Left ventricle myocardium inferior (tissue), 1 donor: ENCODE results near the gene CXCL10. TPM values are rescaled to one million over a fixed set of nuclear protein-coding genes. Genes with fewer than 3 reads are reported as not detected.
A peak's percentile ranks its signal among the peaks of the same experiment; 100 is the strongest.
"Not testable (repeated sequence)": the region's sequence is repeated elsewhere in the genome, so short reads cannot be mapped to it uniquely, and the experiment has no call there.

Experiments
- DNase-seq: peaks from one replicate; pipeline ENCODE4 v3.0.0-alpha.2; 2020
- H3K27ac ChIP-seq: fragments of 200-600 bp; replicated peaks from 2 replicates; pipeline ENCODE4 v1.8.0; 2021
- H3K27me3 ChIP-seq: fragments of 200-600 bp; 2 replicates; pipeline ENCODE4 v1.8.0; 2021; ENCODE audit warnings: low read depth
- H3K36me3 ChIP-seq: fragments of 200-600 bp; 2 replicates; pipeline ENCODE4 v1.8.0; 2021
- H3K4me1 ChIP-seq: fragments of 200-600 bp; 2 replicates; pipeline ENCODE4 v1.8.0; 2021
- H3K4me3 ChIP-seq: fragments of 200-600 bp; 2 replicates; pipeline ENCODE4 v1.8.0; 2021; ENCODE audit warnings: mild to moderate bottlenecking, moderate library complexity
- H3K9me3 ChIP-seq: fragments of 200-600 bp; replicated peaks from 2 replicates; pipeline ENCODE4 v1.8.0; 2021
- intact Hi-C: fragments of 100-400 bp; cut with micrococcal nuclease; formaldehyde crosslinking; loops from one replicate; pipeline ENCODE4 v1.11.0; 2022
- total RNA-seq: library from RNA; stranded (reverse); fragmentation: NEBNext Ultra II Directional; extraction: Animal tissue kit (Norgen Biotek cat#: 25700); gene quantifications from one replicate; pipeline ENCODE4 v1.2.1, GENCODE V29; 2021
- TF ChIP-seq, protein P1 (sequence below): fragments of 200-600 bp; IDR thresholded peaks from 2 replicates; pipeline ENCODE4 v1.8.0; 2021; ENCODE audit warnings: antibody characterized with exemption, mild to moderate bottlenecking, borderline replicate concordance
- donor health status: DM: no; HTN: yes; CAD: no; lungs with severe emphysema.

CXCL10 gene
- total RNA-seq, 1 donor from 2014 or later = not detected

DNA sequence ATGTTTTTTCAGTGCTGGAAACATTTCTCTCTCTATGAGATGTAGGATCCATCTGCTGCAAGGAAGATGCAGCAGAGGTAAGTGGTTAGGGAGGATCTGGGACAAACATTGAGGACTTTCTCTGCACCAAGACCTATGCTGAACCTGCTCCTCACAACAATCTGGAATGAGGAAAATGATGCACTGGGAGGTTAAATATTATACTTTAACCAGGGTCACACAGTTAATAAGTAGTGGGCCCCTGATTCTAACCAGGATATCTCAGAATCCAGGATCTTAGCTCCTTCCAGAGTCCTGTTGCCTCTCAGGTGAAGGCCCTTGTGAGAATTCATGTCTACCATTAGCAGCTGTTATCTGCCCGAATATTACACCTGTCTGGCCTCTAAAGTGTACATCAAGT, 23.0 kb downstream of the CXCL10 start:
- no peak for DNase-seq
- Histone ChIP-seq H3K27ac (no peak overlapping the region), H3K27me3 (no peaks in the 10 kb centered on the region), H3K4me1 (peaks cover 10% of the 10 kb centered on the region), H3K9me3 (no peaks in the 10 kb centered on the region), H3K36me3 (no peaks in the 10 kb centered on the region), H3K4me3 (no peak overlapping the region)
- TF ChIP-seq, protein P1, sequence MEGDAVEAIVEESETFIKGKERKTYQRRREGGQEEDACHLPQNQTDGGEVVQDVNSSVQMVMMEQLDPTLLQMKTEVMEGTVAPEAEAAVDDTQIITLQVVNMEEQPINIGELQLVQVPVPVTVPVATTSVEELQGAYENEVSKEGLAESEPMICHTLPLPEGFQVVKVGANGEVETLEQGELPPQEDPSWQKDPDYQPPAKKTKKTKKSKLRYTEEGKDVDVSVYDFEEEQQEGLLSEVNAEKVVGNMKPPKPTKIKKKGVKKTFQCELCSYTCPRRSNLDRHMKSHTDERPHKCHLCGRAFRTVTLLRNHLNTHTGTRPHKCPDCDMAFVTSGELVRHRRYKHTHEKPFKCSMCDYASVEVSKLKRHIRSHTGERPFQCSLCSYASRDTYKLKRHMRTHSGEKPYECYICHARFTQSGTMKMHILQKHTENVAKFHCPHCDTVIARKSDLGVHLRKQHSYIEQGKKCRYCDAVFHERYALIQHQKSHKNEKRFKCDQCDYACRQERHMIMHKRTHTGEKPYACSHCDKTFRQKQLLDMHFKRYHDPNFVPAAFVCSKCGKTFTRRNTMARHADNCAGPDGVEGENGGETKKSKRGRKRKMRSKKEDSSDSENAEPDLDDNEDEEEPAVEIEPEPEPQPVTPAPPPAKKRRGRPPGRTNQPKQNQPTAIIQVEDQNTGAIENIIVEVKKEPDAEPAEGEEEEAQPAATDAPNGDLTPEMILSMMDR = no peak
- intact Hi-C loops = no loop called here

DNA sequence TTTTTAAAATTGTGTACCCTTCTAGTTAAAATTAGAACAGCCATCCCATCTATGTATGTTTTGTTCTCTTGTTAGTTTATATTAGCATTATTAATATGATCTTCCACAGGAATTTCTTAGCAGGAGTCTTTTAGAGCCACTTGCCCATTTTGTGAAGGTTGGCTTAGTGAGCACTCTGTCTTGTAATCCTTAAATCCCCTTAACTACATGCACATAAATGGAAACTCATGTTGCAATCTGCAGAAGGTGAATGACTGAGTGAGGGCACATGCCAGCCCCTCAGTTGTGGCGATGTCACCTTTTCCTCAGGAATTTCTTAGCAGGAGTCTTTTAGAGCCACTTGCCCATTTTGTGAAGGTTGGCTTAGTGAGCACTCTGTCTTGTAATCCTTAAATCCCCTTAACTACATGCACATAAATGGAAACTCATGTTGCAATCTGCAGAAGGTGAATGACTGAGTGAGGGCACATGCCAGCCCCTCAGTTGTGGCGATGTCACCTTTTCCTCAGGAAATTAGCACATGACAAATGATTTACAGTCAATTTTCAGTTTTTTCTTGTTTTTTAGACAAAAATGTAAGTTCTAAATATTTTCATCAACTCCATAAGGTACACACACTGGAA, 24.7 kb downstream of the CXCL10 start:
- H3K4me1 ChIP-seq = peaks cover 10% of the 10 kb centered on the region
- DNase-seq, H3K36me3 ChIP-seq, H3K27me3 ChIP-seq, intact Hi-C loops, H3K4me3 ChIP-seq, H3K27ac ChIP-seq, H3K9me3 ChIP-seq: not testable (repeated sequence)

DNA sequence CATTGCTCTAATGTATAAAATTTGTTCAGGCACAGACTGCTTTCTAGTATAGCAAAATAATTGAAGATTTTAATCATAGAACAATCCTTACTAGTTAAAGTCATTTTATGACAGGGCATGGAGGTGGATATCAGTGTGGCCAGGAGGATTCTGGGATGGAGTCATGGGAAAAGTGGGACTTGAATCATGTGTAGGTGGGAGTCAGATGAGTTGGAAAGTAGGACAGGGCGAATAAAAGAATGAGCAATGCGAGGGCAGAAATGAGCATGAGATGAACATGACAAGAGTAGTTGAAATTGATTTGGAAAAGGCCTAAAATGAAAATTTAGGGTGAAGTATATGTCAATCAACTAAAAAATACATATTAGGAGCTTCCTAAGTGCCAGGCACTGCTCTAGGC, 25.4 kb downstream of the CXCL10 start:
- no peaks in the 10 kb centered on the region for H3K36me3 ChIP-seq
- H3K4me3 ChIP-seq = no peak overlapping the region
- TF ChIP-seq, protein P1 = no peak
- no peak overlapping the region for H3K27ac ChIP-seq
- DNase-seq = no peak
- peaks cover 10% of the 10 kb centered on the region for H3K4me1 ChIP-seq
- H3K9me3 ChIP-seq = no peaks in the 10 kb centered on the region
- intact Hi-C loops = no loop called here
- no peaks in the 10 kb centered on the region for H3K27me3 ChIP-seq

DNA sequence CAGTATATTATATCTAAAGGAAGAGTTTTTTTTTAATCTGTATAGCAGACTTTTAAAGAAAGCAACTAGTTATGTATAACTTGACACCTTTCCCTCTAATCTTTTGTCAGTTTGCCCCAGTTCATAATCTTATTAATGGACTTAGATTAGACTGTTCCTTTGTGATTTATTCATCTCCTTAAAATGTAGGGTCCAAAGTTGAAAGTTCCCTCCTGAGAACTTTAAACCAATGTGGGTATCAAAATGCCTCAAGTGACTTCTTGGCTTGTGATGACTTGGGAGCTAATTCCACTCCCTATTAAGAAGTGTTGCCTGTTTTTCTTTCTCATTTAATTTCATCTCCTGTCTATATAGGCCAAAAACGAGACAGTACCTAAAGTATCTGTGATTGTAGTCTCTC, 26.2 kb downstream of the CXCL10 start:
- H3K36me3 ChIP-seq = no peaks in the 10 kb centered on the region
- peaks cover 3% of the 10 kb centered on the region for H3K4me1 ChIP-seq
- H3K27ac ChIP-seq = no peak overlapping the region
- intact Hi-C loops = no loop called here
- TF ChIP-seq, protein P1 = no peak
- no peaks in the 10 kb centered on the region for H3K9me3 ChIP-seq
- H3K4me3 ChIP-seq = no peak overlapping the region
- DNase-seq = no peak
- H3K27me3 ChIP-seq = no peaks in the 10 kb centered on the region

DNA sequence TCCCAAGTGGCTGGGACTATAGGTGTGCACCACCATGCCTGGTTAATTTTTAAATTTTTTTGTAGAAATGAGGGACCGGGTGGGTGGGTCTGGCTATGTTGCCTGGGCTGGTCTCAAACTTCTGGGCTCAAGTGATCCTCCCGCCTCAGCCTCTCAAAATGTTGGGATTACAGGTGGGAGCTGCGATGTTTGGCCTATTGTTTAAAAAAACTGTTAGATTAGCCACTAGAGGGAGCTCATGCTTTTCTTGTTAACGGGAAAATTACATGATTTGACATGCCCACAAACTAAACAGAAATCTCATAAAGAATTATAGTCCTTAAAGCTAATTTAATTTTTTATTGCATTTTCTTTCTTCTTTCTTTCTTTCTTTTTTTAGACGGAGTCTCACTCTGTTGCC, 27.6 kb downstream of the CXCL10 start:
- H3K27me3 ChIP-seq = no peaks in the 10 kb centered on the region
- H3K27ac ChIP-seq = no peak overlapping the region
- TF ChIP-seq, protein P1 = peak; percentile 78
- H3K4me1 ChIP-seq = peaks cover 5% of the 10 kb centered on the region
- no peaks in the 10 kb centered on the region for H3K9me3 ChIP-seq
- intact Hi-C loops = loop anchor here (2.0 kb wide), 1 partner anchor 77 kb away; no protein-coding TSS in a partner anchor
- H3K36me3 ChIP-seq = no peaks in the 10 kb centered on the region
- no peak overlapping the region for H3K4me3 ChIP-seq
- DNase-seq = no peak

DNA sequence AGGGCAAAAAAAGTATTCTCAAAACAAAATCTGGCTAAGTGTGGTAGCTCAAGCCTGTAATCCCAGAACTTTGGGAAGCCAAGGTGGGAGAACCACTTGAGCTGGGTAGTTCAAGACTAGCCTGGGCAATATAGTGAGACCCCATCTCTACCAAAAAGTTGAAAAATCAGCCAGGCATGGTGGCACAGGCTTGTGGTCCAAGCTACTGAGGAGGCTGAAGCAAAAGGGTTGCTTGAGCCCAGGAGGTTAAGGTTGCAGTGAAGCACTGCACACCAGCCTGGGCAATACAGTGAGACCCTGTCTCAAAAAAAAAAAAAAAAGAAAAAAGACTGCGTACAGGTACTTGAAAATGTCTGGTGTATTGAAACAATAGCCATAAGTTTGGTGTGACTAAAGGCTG, 30.8 kb downstream of the CXCL10 start:
- no peak overlapping the region for H3K27ac ChIP-seq
- no peak overlapping the region for H3K4me3 ChIP-seq
- H3K9me3 ChIP-seq = no peaks in the 10 kb centered on the region
- no peaks in the 10 kb centered on the region for H3K27me3 ChIP-seq
- intact Hi-C loops = no loop called here
- no peak for DNase-seq
- peaks cover 29% of the 10 kb centered on the region for H3K4me1 ChIP-seq
- no peaks in the 10 kb centered on the region for H3K36me3 ChIP-seq
- TF ChIP-seq, protein P1 = no peak
